NCI-H2171 treated with DMSO at 0.1 percent for 48 hours (cell line): ENCODE data around the gene LRRC31.

Source experiments
- DNase-seq: peaks from one replicate; lab custom pipeline; 2025; lab: John Stamatoyannopoulos, UW

The LRRC31 gene

GRCh38 chr3:169869484-169870220 lies at the start of gene LRRC31:
Gene LRRC31, minus strand, starts transcription at chr3:169869935. Its CDS starts 128 bp downstream, at chr3:169869807.
- no peak for DNase-seq

- DNase-seq, result no peak
Observed at GRCh38 chr3:169914321-169914720, 44.6 kb upstream of the LRRC31 start.

GRCh38 chr3:169913323-169913722 lies 43.6 kb upstream of the LRRC31 start:
- DNase-seq, result no peak

GRCh38 chr3:169911272-169911671 lies 41.5 kb upstream of the LRRC31 start, which contains the start of gene SAMD7:
Gene SAMD7, plus strand, starts transcription at chr3:169911572. Its CDS starts 7,927 bp downstream, at chr3:169919499.
- no peak for DNase-seq

GRCh38 chr3:169907944-169908343 lies 38.2 kb upstream of the LRRC31 start:
- no peak for DNase-seq

- no peak for DNase-seq
Observed at GRCh38 chr3:169907476-169907875, 37.7 kb upstream of the LRRC31 start.

- DNase-seq, result no peak
Observed at GRCh38 chr3:169905404-169905803, 35.7 kb upstream of the LRRC31 start.

GRCh38 chr3:169901453-169901852 lies 31.7 kb upstream of the LRRC31 start:
- no peak for DNase-seq

GRCh38 chr3:169897284-169897683 lies 27.5 kb upstream of the LRRC31 start:
- no peak for DNase-seq

GRCh38 chr3:169895072-169895471 lies 25.3 kb upstream of the LRRC31 start:
- DNase-seq, result no peak

- DNase-seq, result no peak
Observed at GRCh38 chr3:169894110-169894509, 24.4 kb upstream of the LRRC31 start.

- DNase-seq, result no peak
Observed at GRCh38 chr3:169891886-169892285, 22.2 kb upstream of the LRRC31 start.

- no peak for DNase-seq
Observed at GRCh38 chr3:169886671-169887070, 16.9 kb upstream of the LRRC31 start.

- DNase-seq, result no peak
Observed at GRCh38 chr3:169880576-169881250, 11.0 kb upstream of the LRRC31 start.

- no peak for DNase-seq
Observed at GRCh38 chr3:169879845-169880575, 10.3 kb upstream of the LRRC31 start.

GRCh38 chr3:169879013-169879557 lies 9.3 kb upstream of the LRRC31 start:
- DNase-seq, result no peak

GRCh38 chr3:169871129-169871886 lies 1.6 kb upstream of the LRRC31 start:
- no peak for DNase-seq

- DNase-seq, result no peak
Observed at GRCh38 chr3:169868369-169868768, 1.4 kb downstream of the LRRC31 start.

GRCh38 chr3:169867584-169868210 lies 2.0 kb downstream of the LRRC31 start:
- DNase-seq, result no peak

GRCh38 chr3:169865176-169865767 lies 4.5 kb downstream of the LRRC31 start:
- no peak for DNase-seq

- DNase-seq, result no peak
Observed at GRCh38 chr3:169864270-169864669, 5.5 kb downstream of the LRRC31 start.
